Lower leg skin (tissue), 3 donors: Measurements from ENCODE around the gene NTF4.
"Not testable (repeated sequence)": the region's sequence is repeated elsewhere in the genome, so short reads cannot be mapped to it uniquely, and the experiment has no call there.

ENCODE experiments used
- POLR2A ChIP-seq, 2 donors: fragments of 450-650 bp; IDR thresholded peaks; one replicate each; pipeline ENCODE4 v1.6.1; 2016 to 2017; ENCODE audit warnings: antibody characterized with exemption in 2 of 2, mild to moderate bottlenecking in 1 of 2, moderate library complexity in 1 of 2
- TF ChIP-seq, protein P1 (sequence below), 3 donors: fragments of 450-650 bp; IDR thresholded peaks; one replicate each; pipeline ENCODE4 v1.5.1; 2016; ENCODE audit warnings: antibody characterized with exemption in 3 of 3, mild to moderate bottlenecking in 3 of 3, moderate library complexity in 2 of 3

DNA sequence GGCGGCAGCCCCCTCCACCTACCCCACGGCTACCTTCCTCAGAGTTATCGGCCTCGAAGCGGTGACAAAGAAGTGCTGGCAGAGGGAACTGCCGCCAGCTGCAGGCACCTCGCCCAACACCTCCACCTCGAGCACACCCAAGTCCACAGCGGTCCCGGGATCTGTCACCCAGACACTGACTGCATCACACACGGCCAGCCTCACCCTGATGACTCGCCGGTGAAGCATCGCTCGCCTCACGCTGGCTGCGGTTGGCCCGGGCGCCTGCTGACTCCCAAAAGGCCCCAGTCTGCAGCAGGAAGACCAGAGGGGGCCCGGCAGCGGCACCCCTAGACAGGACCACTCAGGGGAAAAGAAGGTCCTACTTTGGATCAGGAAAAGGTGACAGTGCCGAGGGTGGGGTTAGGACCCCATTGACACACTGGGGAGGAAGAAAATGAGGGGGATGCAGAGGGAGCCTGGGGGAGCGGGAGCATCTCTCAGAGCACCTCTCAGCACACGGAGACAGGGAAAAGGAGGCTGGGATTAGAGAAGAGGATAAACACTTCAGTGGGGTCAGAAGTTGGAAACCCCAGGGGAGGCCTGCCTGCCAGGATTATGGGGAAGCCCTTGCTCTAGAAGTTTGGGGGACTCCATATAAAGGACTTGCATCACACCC, 14.1 kb downstream of the NTF4 start:
- TF ChIP-seq, protein P1, sequence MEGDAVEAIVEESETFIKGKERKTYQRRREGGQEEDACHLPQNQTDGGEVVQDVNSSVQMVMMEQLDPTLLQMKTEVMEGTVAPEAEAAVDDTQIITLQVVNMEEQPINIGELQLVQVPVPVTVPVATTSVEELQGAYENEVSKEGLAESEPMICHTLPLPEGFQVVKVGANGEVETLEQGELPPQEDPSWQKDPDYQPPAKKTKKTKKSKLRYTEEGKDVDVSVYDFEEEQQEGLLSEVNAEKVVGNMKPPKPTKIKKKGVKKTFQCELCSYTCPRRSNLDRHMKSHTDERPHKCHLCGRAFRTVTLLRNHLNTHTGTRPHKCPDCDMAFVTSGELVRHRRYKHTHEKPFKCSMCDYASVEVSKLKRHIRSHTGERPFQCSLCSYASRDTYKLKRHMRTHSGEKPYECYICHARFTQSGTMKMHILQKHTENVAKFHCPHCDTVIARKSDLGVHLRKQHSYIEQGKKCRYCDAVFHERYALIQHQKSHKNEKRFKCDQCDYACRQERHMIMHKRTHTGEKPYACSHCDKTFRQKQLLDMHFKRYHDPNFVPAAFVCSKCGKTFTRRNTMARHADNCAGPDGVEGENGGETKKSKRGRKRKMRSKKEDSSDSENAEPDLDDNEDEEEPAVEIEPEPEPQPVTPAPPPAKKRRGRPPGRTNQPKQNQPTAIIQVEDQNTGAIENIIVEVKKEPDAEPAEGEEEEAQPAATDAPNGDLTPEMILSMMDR (IDR thresholded peaks at IDR 0.05), result not testable (repeated sequence)
- not testable (repeated sequence) for TF ChIP-seq POLR2A (IDR thresholded peaks at IDR 0.05)
